HG03039 (cell line): ENCODE data around the gene C1QL4.
"Not testable (repeated sequence)": the region's sequence is repeated elsewhere in the genome, so short reads cannot be mapped to it uniquely, and the experiment has no call there.

Source experiments
- ATAC-seq: cut with Tn5 transposase; IDR thresholded peaks from one replicate; pipeline ENCODE4 v1.9.1; 2021; ENCODE audit warnings: mild to moderate bottlenecking, moderate library complexity; ENCODE audit not compliant: unreplicated experiment

The C1QL4 gene

GRCh38 chr12:49282740-49283375, 54.1 kb downstream of the C1QL4 start:
- not testable (repeated sequence) for ATAC-seq
